ENCODE data around the gene CSTPP1. TPM values are rescaled to one million over a fixed set of nuclear protein-coding genes. Genes with fewer than 3 reads are reported as not detected.
"Not testable (repeated sequence)": the region's sequence is repeated elsewhere in the genome, so short reads cannot be mapped to it uniquely, and the experiment has no call there.

CSTPP1 gene
- total and polyA plus RNA-seq, 8 donors = 16.4 to 146 (median 37.3) TPM

DNA sequence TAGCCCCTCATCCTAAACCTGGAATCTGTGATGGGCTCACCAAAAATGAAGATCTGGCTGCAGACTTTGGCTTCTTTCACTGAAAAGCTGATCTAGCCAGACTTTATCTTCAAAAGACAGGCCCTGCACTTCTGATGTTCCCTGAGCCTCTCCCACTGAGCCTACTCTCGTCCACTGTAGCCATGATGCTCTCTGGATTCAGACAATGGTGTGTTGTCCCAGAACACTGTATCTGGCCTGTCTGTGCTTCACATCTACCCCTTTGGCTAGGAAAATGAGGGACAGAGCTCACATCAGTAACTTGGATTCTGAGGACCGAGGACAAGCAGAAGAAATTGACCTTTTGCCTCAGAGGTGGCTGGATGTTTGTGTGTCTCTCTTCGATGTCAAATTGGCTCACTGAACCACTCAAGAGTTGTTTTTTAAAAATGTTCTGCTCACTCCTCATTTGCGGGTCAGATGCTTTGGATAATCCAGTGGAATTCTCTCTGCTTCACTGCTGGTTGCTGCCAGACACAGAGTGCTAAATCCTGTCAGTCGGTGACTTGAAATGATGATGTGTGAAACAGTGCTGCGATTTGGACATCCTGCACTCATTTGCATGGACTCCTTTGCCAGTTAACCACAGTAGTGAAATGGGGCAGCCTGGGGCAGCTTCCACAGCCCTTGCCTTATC, 172.6 kb downstream of the CSTPP1 start:
- H3K4me1 ChIP-seq = peaks cover 9 to 65% (median 29%) of the 10 kb centered on the region in 4 donors
- intact Hi-C loops (cut with DNase I; ENCODE audit: low total_unique reads) = no loop called here
- WGBS, 5 donors = 60 to 80% (median 63%) methylated on average over 6 of the region's 6 CpGs

DNA sequence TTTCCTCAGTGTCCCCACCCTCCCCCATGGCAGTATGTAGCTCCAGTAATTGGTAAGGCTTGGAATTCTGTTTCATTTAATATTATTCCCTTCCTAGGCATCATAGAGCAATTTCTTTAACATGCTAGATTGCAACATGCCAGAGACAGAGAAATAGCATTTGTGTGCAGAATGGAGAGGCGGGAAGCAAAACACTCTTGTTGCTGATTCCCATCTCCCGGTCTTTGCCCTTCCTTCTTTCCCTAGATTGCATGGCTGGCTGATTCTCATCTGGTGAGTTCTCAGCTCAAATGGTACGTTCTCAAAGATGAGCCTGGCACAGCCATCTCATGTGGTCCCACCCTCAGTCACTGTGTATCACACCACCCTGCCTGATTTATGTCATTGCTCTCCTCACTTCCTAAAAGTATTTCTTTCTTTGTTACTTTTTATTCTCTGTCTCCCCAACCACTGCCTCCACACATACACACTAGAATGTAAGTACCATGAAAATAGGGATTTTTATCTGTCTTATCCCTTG, 173.2 kb downstream of the CSTPP1 start:
- no peak for DNase-seq
- Histone ChIP-seq H3K4me3 (no peak overlapping the region), H3K4me1 (peaks cover 9 to 59% (median 24%) of the 10 kb centered on the region in 4 donors), H3K27ac (peak overlapping the region in 2 of 5 donors; percentile 17 to 46), H3K36me3 (no peaks in the 10 kb centered on the region), H3K27me3 (no peaks in the 10 kb centered on the region), H3K9me3 (no peaks in the 10 kb centered on the region)
- intact Hi-C loops (cut with DNase I; ENCODE audit: low total_unique reads) = no loop called here
- no peak for TF ChIP-seq POLR2A (IDR thresholded peaks at IDR 0.05)
- WGBS, 5 donors = 69 to 82% (median 74%) methylated on average over 3 of the region's 3 CpGs

More for the DNA sequence above, 172.6 kb downstream of the CSTPP1 start:
- TF ChIP-seq CTCF (IDR thresholded peaks at IDR 0.05) (no peak), EP300 (IDR thresholded peaks at IDR 0.05) (no peak), POLR2AphosphoS5 (IDR thresholded peaks at IDR 0.05) (no peak), POLR2A (IDR thresholded peaks at IDR 0.05) (no peak)
- H3K36me3 ChIP-seq = no peaks in the 10 kb centered on the region
- H3K4me3 ChIP-seq = no peak overlapping the region
- H3K9me3 ChIP-seq = no peaks in the 10 kb centered on the region
- no peaks in the 10 kb centered on the region for H3K27me3 ChIP-seq
- no peak for DNase-seq
- peak overlapping the region in 3 of 5 donors; percentile 17 to 46 (median 42) for H3K27ac ChIP-seq

DNA sequence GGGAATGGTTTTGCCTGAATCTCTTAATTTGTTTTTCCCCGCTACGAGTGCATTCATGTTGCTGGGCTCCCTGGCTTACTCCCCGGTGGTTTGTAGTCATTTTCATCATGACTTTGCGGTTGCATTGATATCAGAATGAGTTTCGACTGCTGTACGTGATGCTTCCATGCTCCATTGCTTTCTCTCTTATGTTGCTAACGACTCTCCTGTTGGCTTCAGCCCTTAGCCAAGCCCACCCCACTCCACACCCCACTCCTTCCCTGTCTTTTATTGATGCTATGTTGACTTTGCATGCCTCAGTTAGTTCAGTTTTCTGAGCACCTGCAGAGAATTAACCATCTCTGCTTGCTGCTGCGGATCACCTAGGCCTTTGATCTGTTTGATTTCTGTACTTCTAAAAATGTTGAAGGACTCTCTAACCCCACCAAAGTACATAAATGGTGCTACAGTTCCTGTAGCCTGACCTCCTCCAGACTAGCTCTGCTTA, 174.8 kb downstream of the CSTPP1 start:
- H3K27ac ChIP-seq = no peak overlapping the region
- WGBS, 5 donors = 83 to 96% (median 95%) methylated on average over 8 of the region's 8 CpGs
- TF ChIP-seq CTCF (IDR thresholded peaks at IDR 0.05) (no peak), POLR2AphosphoS5 (IDR thresholded peaks at IDR 0.05) (no peak), EP300 (IDR thresholded peaks at IDR 0.05) (no peak), POLR2A (IDR thresholded peaks at IDR 0.05) (no peak)
- no peak overlapping the region for H3K4me3 ChIP-seq
- intact Hi-C loops (cut with DNase I; ENCODE audit: low total_unique reads) = no loop called here
- H3K4me1 ChIP-seq = peaks cover 6 to 43% (median 19%) of the 10 kb centered on the region in 4 donors
- no peaks in the 10 kb centered on the region for H3K9me3 ChIP-seq
- peak in 1 of 2 donors; percentile 56 for DNase-seq
- H3K36me3 ChIP-seq = no peaks in the 10 kb centered on the region
- no peaks in the 10 kb centered on the region for H3K27me3 ChIP-seq

- H3K4me3 ChIP-seq; intact Hi-C loops (cut with DNase I; ENCODE audit: low total_unique reads); H3K36me3 ChIP-seq; H3K27me3 ChIP-seq; H3K9me3 ChIP-seq; H3K27ac ChIP-seq; DNase-seq: not testable (repeated sequence)
- 91 to 97% (median 96%) methylated on average over 3 to 4 of the region's 4 CpGs for WGBS, 5 donors
- H3K4me1 ChIP-seq = peaks cover 0 to 27% (median 11%) of the 10 kb centered on the region in 4 donors
Observed at GRCh38 chr11:47112941-47113340, 176.4 kb downstream of the CSTPP1 start.

- H3K9me3 ChIP-seq; H3K27me3 ChIP-seq; intact Hi-C loops (cut with DNase I; ENCODE audit: low total_unique reads); H3K36me3 ChIP-seq: not testable (repeated sequence)
- Histone ChIP-seq H3K27ac (peak overlapping the region; percentile 44 to 78 (median 70)), H3K4me1 (peaks cover 0 to 29% (median 0%) of the 10 kb centered on the region in 4 donors), H3K4me3 (peak overlapping the region; percentile 26 to 39 (median 32))
- peak in 1 of 3 donors; percentile 67 for TF ChIP-seq POLR2AphosphoS5 (IDR thresholded peaks at IDR 0.05)
- 35 to 57% (median 37%) methylated on average over 12 to 20 of the region's 20 CpGs for WGBS, 5 donors
- DNase-seq = peak; percentile 93 to 95
Observed at GRCh38 chr11:47118958-47119688, 182.6 kb downstream of the CSTPP1 start.

Data from stomach (tissue), 9 donors.